ENCODE measurements around the gene EPHB2.
A peak's percentile ranks its signal among the peaks of the same experiment; 100 is the strongest.

Gene EPHB2

GRCh38 chr1:22722901-22723550 is 12.4 kb downstream of the EPHB2 start:
- no peak for DNase-seq (ENCODE audit: low read depth, low spot score)

GRCh38 chr1:22727873-22728272 is 17.2 kb downstream of the EPHB2 start:
- no peak for DNase-seq (ENCODE audit: low read depth, low spot score)

DNA sequence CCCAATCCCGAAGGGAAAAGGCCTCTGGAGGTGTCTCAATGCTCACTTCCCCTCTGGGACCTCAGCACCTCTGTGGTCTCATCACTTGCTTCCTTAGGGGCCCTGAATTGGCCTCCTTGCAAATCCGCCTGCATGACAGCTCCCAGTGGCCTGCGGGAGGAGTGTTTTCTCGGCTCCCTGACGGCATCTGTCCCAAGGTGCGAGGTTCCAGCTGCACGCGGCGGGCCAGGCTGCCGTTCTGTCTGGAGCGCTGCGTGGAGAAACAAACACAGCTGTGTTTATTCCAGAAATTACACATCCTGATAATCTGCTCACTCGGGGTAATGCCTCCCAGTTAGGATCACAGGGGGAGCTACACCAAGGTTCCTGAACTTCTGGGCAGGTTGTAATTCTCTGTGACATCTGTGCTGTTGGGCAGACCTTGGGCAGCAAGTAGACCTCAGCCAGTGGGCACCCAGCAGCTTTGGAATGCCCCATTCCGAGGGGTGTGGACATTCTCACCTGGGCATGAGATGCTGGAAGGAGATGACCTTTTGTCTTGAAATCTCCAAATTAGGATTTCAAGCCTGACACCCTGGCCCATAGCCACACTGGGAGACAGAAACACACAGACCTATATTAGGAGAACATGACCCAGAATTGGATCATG is 18.2 kb downstream of the EPHB2 start:
- DNase-seq (ENCODE audit: low read depth, low spot score), result no peak

GRCh38 chr1:22729400-22729773 is 18.7 kb downstream of the EPHB2 start:
- DNase-seq (ENCODE audit: low read depth, low spot score), result no peak

- no peak for DNase-seq (ENCODE audit: low read depth, low spot score)
Observed at GRCh38 chr1:22729912-22730311, 19.3 kb downstream of the EPHB2 start.

DNA sequence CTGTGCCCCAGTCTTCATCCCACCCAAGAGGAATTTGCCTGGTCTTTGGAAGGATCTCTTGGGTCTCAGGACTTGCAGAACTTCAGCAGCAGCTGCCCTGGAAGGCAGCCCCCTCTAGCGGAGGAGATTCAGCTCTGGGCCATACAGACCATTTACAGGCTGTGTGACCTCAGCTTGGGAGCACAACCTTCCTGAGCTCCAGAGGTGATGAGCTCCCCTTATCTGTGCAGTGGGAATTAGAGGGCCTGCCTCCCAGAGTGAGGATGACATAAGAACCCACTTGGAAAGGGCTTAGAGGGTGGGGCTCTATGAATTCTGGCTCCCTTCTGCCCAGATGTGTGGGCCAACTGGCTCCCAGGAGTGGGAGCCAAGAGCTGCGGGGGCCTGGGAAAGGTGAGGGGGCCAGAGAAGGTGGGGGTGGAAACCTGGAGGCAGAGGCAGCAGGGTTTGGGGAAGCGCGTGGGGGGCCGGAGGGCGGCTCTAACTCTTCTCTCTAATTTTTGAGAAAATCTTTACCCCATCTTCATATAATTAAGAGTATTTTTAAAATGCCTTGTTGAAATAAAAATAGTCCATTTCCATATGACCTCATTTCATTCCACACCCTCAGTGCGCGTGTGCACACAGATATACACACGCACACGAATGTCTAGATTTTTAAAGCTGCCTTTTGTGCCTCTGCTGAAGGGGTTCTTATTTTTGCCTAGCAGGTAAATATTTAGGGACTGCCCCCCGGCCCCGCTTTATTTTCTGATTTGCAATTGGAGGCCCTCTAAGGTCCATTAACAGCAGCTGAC is 21.5 kb downstream of the EPHB2 start:
- DNase-seq (ENCODE audit: low read depth, low spot score), result peak; percentile 54

DNA sequence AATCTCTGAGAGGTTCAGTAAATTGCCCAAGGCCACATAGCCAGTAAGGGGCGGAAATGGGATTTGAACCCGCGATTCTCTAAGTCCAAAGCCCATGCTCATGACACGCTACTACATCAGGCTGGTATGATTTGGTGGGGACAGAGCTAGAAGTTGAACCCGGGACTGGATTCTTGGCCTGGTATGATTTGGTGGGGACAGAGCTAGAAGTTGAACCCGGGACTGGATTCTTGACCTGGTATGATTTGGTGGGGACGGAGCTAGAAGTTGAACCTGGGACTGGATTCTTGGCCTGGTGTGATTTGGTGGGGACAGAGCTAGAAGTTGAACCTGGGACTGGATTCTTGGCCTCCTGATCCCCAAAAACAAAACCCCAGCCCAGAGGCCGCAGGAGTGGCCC is 23.0 kb downstream of the EPHB2 start:
- DNase-seq (ENCODE audit: low read depth, low spot score), result no peak

DNA sequence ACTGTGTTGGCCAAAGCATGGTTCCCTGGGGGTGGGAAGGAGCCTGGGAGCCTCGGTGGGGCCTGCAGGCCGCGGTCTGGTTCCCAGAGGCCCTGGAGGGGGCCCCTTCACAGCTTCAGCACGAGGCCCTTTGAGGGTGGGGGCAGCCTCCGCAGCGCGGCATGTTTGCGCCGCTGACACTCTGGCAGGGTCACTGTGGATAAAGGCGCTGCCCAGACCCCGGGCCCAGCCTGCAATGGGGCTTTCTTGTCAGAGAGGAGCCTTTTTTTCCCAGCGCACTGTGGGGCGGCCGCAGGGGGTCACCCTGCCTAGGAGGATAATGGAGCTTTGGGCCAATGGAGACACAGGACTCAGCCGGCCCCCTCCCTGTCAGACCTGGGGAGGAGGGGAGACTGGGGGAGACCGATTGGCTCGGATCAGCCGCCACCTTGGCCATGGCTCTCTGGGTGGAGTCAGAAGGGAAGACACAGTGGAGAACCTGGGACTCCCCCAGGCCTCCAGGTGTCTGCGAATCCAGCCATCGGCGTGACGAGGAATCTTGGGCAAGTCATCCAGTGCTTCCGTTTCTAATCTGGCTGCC is 26.0 kb downstream of the EPHB2 start:
- no peak for DNase-seq (ENCODE audit: low read depth, low spot score)

DNA sequence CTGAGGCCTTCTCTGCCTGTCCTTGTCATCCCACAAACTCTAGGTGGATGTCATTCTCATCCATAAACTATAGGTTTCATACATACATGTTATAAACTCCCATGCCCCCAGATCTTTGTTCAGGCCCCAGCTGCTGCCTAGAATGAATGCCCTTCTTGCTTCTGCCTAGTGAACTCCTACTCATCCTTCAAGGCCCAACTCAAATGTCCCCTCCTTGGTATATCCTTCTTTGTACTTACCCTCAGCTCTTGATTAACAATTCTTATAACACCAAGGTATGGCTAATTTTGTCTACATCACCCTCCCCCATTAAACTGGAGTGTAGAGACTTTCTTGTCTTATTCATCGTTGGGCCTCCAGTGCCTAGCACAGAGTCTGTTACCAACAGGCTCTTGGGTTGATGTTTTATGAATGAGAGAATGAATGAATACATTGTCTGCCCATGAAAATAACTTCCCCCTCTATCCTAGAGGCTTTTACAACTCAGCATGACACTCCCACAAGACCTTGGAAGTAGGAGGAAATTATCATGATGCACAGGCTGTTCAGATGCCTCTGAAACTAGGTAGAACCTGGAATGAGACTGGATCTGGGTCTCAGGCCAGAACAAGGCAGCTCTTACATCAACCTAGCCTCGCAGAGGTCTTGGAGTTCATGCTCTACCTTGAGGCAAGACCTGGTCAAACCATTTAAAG is 26.9 kb downstream of the EPHB2 start:
- no peak for DNase-seq (ENCODE audit: low read depth, low spot score)

GRCh38 chr1:22738069-22738435 is 27.4 kb downstream of the EPHB2 start:
- no peak for DNase-seq (ENCODE audit: low read depth, low spot score)

DNA sequence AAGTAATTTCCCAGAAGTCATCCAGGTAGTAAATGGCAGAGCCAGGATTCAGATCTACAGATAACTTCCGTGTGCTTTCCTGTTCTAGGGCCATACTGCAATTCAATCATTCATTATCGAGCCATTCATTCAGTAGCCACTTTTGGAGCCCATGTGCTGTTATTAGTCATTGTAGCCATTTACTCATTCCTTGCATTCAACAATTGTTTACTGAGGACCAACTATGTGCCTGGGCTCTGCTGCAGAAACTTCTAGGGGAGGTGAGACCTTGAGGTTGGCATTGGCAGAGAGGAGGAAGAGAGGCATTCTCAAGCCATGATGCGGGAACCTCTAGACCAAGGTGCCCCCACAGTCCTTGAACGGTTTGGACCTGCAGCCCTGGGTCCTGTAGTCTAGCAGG is 27.9 kb downstream of the EPHB2 start:
- DNase-seq (ENCODE audit: low read depth, low spot score), result no peak

- no peak for DNase-seq (ENCODE audit: low read depth, low spot score)
Observed at GRCh38 chr1:22739648-22740385, 29.2 kb downstream of the EPHB2 start.

DNA sequence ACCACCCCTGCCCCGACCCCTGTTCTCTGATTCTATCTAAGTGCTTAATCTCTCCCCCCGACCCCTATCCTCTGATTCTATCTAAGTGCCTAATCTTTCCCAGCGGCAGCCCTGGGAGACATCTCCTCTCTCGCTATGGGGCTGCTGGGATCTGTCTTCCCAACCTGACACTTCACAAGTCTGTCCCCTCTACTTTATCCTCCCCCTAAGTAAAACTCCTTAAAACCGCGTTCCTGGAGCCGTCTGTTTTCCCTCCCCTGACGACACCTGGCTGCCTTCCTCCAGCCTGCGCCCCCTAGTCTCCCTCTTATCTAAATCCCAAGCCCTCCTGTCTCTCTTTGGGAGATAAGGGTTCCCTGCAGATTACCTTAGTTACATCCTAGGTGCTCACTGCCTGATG is 30.5 kb downstream of the EPHB2 start:
- DNase-seq (ENCODE audit: low read depth, low spot score), result peak; percentile 54

GRCh38 chr1:22745669-22746585 is 35.3 kb downstream of the EPHB2 start:
- no peak for DNase-seq (ENCODE audit: low read depth, low spot score)

DNA sequence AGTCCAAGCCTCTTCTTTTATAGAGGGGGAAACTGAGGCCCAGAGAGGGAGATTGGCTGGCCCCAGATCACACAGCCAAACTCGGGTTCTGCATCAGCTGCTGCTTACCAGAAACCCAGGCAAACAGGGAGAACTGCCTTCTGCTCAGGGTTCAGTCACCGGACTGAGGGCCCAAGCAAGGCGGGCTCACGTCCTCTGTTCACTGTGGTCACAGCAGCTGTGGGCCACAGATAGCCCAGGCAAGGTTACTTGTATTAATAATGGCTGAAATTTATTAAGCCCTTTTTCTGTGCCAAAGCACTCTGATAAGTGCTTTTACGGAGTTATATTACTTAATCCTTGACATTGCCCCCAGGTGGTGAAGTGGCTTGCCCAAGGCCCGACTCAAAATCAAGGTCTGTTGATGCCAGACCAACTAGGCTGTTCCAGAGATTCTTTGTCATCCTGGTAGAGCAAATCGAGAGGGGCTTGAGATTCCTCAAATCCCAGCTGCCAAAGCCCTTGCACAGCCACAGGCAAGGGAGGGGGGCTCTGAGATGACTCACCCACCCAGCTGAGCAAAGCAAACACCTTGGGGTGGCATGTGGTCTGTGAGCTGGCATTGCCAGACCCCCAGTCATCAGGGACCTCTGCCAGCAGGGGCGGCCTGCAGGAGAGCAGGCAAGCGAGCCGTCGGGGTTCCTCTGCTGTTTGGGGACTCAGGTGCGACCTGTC is 36.5 kb downstream of the EPHB2 start:
- DNase-seq (ENCODE audit: low read depth, low spot score), result no peak

- no peak for DNase-seq (ENCODE audit: low read depth, low spot score)
Observed at GRCh38 chr1:22747735-22748073, 37.1 kb downstream of the EPHB2 start.

DNA sequence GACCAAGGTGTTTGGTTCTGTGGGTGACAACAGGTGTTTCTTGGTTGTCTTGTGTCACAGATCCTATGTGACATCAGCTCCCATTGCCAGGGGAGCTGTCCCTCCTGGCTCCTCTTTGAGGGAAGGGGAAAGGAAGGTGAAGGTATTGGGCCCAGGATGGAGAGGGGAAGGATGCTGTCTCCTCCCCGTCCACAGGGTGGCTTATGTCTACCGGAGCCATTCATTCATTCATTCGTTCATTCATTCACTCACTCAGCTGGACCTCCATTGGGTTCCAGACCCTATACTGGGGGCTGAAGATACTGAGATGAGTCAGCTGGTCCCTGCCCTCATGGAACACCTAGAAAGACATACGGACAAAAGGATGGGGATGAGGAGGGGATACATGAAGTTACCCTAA is 38.9 kb downstream of the EPHB2 start:
- DNase-seq (ENCODE audit: low read depth, low spot score), result no peak

GRCh38 chr1:22749919-22750684 is 39.5 kb downstream of the EPHB2 start:
- peak; percentile 65 for DNase-seq (ENCODE audit: low read depth, low spot score)

DNA sequence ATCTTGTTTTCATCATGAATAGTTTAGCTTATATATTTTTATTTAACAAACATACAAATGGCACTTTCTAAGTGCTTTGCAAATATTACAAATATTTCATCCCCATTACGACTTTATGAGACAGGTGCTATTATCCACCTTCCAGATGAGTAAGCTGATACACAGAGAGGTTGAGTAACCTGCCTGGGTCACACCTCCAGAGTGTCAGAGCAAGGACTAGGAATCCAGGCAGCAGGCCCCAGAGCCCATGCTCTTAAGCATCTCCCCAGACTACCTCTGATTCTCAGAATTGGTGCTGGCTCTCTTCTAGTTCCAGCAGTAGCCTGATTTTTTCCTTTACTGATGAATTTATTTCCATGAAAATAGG is 40.0 kb downstream of the EPHB2 start:
- DNase-seq (ENCODE audit: low read depth, low spot score), result no peak
